ENCODE data around the gene EYS.

Gene EYS

DNA sequence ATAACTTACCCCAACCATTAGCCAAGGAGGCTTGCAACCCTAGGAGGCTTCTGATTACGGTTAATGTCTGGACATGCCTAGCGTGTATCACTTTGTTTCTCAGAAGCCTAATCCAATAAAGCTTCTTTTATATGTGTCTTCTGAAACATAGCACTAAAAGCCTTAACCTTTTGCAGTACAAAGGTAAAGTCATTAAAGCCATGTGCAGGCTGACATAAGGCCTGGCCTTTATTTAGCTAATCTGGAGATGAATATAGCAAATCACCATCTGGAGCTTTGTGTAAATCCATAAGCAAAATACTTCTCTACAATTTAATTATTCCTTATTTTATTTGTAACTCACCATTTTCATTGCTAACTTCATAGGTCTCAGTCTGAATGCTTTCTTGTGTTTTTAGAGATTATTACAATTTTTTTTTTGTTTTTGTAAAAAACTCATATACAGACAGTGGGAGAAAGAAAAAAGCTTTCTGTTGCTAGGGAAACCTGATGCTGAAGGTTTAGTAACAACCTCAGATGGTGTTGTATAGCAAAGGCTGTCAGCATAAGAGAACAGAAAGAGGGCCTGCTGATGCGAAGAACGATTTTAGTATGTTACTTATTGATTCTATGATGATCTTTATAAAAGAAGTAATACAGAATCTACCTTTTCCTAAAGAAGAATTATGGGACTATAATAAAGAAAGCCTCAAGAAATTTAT lies at the start of gene EYS:
Gene EYS, minus strand, starts transcription at position 101 of the 701 bp plus-strand sequence. CDS start 211,816 bp downstream, outside the sequence.
- FAIRE-seq = no peak

DNA sequence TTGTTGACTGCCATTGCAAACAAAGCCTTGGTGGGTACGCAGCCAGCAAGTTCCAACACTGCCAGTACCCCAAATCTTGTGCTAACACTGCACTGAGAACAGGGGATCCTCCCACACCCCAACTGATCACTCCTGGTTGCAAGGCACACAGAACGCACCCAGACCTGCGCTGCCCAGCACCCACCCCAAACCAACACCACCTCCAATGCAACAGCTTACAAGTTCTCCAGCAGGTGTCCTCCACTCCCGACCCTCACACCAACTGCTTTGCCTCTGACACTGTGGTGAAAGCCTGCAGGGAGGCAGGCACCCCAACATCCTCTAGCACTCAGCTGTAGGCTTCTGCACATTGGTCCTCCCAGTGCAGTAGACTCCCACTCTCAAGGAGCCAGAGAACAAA lies 39.3 kb upstream of the EYS start:
- FAIRE-seq = no peak

DNA sequence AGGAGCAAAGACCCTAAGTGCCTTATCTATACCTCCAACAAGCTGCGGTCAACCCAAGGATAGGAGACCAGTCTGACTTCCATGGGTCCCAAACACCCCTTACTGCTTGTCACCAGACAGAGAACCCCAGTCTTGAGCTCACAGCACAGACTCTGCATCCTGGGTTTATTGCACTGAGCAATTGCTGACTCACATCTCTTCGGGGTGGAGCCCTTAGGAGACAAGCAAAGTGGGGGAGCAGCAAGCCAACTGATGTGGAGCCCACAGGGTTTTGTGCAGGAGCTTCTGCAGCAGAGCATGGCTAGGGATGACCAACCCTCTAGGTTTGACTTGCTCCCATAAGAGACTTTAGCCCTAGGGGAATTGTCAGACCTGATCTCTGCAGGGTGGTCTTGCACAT lies 38.6 kb upstream of the EYS start:
- no peak for FAIRE-seq

DNA sequence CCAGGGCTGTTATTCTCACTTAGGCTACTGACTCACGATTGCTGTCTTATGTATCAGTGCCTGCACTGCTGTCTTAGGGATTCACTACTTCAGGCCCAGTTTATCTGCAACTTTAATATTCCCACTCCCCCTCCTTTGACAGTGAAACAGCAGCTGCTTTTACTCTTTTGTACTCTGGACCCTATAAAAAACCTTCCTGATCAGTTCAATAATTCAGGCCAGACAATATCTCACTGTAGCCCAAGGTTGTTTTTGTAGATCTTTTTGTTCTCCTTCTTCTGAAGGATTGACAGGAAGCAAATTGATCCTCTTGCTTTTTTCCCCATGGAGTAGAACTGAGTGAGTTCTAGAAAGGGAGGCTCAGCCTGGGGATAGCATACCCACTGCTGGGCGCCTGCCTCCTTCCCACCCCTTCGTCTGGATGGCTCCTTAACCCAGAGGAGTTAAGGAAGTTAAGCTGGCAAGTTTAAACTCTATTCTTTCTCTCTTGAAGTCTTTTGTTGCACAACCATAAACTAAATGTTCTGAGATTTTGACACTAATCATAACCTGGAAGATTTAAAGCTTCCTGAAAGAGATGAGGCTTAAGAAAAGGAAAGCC lies 22.0 kb upstream of the EYS start:
- no peak for FAIRE-seq

DNA sequence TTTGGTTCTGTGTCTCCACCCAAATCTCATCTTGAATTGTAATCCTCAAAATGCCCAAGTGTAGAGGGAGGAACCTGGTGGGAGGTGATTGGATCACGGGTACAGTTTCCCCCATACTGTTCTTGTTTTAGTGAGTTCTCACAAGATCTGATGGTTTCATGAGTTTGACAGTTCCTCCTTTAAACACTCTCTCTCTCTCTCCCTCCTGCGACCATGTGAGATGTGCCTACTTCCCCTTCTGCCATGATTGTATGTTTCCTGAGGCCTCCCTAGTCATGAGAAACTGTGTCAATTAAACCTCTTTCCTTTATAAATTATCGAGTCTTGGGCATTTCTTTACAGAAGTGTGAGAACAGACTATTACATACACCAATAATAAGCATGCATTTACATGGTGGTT lies 12.1 kb upstream of the EYS start:
- no peak for FAIRE-seq

DNA sequence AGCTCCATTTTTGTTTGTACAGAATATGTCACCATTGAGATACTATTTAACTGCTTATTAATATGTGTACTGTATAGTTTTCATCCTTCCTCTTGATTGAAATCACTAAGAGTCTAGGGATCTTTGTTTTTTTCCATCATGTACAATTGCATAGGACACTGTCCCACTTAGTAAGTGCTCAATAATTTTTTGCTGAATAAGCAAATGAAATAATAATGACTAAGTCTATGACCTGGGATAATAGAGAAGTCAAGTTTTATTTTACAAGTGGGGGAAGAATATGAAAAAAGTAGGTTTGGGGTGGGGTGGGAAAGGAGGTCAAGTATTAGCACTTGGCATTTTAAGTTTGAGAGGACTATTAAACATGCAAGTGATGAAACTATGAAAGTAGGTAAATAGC lies 4.5 kb upstream of the EYS start:
- FAIRE-seq = no peak

DNA sequence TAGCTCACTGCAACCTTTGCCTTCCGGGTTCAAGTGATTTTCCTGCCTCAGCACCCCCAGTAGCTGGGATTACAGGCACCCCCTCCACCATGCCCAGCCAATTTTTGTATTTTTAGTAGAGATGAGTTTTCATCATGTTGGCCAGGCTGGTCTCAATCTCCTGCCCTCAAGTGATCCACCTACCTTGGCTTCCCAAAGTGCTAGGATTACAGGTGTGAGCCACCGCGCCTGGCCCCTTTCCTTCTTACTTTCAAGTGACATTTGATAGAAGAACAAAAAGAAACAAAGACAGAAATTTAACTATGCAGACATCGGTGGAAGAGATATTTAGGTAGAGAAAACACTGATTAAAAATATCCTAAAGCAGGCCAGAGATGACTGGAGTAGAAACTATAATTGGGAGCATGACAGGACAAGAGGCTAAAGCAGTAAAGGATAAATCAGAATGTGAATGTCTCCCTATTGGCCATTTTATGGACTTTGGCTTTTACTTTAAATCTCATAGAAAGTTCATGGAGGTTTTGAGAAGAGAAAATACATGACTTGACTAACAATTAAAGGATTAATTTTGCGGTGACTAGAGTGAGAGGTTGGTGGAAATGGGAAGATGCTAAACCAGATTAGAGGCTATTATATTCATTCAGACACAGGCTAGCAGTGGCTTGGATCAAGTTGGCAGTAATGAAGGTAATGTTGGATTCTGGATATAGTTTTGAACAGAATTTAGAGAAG lies 2.2 kb upstream of the EYS start:
- FAIRE-seq = no peak

DNA sequence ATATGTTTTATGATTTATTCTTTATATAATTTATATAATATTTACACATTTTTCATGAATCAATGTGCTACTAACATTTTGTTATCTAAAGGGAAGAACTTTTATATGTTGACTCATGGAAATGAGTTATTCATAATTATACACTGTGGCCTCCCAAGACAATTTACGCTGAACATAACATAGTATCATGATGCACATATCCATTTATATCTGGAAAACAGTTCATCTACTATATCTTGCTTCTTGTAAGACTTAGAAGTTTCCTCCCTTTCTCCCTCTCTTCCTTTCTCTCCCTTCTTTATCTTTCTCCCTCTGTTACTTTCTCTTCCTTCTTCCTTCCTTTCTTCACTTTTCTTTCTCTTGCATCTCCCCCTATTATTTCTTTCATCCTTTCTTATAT lies 1.1 kb upstream of the EYS start:
- FAIRE-seq = no peak

DNA sequence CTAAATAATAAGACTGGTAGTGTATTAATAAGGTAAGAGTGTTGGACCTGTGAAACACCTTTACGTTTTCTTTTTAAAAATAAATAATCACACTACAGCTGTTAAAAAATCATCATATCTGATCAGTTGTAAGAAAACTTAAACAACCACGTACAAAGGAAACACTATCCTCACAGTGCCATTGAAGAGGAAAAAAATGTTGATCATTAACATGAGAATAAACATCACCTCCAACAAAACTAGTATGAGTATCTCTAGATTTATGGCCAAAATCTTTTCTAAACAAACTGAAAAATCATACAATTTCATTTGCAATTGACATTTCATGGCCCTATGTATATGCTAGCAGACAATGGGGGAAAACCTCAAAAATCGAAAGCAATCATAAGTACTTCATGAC lies 590 bp downstream of the EYS start:
- FAIRE-seq = no peak

DNA sequence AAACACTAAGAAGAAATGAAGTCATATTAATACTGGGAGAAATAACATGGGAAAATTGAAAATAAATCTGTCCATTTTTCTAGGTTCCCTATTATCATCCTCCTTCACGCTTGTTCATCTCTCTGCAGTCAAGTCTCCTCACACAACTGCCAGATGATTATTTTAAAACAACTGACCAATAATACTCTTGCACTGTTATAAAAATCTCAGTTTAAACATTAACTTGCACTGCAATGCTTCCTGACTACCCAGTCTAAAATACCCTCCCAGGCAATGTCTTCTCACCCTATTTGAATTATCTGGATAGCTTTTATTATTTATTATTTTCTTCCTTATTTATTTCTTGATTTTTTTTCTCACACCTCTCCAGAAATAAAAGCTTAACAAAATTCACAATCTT lies 5.7 kb downstream of the EYS start:
- FAIRE-seq = no peak

DNA sequence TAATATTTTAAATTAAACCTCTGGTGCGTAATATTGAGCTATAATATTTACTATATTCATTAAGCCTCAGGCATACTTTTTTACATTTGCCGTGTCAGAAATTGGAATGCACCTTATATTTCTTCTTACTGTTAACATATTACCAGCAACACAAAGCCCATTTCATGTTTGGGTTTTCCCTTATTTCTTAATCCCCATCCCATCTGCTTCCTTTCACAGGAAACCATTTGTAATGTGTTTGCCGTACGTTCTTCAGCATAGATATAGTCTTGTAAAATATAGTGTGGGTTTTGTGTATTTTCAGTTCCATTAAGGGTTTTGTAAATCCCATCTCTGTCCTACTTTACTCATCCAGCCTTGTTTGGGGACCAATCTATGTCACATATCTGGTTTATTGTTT lies 6.5 kb downstream of the EYS start:
- FAIRE-seq = no peak

DNA sequence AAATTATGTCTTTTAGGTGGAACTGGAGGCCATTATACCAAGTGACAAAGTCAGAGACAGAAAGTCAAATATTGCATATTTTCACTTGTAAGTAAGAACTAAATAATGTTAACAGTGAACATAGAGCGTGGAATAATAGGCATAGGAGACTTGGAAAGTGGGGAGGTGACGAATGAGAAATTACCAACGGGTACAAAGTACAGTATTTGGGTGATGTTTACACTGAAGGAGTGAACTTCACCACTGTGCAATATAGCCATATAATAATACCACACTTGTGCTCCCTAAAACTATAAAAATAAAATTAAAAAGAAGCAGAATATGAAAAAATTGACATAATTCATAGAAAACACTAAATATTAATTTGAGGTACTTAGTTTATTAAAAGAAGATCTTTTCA lies 14.9 kb downstream of the EYS start:
- FAIRE-seq = no peak

DNA sequence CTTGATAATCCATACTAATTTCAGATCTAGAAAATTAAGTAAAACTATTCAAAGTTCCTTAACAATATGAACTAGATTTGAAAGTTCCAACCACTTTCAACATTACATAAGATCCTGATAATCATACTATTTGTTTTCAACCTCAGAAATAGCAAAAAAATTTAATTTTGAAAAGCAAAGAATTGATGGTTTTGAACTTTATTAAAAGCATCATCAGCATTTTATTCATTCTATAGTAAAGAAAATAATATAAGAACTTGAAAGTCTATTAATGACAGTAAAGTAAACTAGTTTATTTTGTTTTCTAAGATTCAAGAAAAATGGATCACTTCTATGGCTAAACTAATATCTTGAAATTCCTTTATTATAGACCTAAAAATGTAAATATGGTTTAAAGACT lies 26.8 kb downstream of the EYS start:
- no peak for FAIRE-seq

DNA sequence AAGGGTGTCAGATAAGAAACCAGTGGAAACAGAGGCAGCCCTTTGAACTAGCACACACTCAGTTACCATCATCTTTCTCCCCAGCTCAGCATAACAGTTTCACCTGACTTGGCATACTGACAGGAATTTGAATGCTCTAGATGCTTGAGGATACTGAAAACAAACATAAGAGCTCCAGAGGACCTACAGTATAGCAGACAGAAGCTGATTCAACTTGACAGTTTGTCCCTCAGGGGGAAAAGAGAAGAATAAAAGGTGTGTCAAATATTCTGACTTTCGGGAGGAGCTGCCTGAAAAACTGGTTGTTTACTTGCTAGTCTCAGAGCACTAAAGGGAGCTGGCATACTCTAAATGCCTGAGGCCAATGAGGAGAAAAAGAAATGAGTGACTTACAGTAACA lies 35.1 kb downstream of the EYS start:
- FAIRE-seq = no peak

DNA sequence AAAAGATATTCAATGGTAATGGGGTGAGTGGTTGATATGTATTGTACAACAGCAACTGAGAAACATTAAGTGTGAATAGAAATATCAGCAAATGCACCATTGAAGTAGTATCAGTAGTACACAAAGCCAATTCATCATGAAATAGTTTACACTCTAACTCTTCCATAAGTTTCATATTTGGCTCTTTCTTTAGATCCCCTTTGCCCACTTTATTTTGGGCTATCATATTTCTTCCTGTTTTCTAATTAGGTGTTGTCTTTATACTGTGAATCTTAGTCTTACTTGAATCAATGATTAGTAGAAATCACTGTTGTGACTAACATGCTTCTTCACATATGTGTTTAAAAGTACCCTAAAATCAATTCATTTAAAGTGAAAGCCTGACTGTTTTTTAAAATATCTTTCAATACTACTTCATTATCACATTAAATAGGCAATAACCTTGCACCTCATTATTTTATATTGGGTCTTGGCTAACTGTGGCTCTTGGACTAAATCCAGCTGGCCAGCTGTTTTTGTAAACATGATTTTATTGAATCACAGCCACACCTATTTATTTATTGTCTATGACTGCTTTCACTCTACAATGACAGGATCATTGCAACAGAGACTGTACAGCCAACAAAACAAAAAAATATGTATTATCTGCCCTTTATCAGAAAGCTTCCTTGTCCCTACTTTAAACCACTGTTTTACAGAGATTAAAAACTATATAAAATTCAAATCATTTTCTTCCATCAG lies 38.9 kb downstream of the EYS start:
- no peak for FAIRE-seq

DNA sequence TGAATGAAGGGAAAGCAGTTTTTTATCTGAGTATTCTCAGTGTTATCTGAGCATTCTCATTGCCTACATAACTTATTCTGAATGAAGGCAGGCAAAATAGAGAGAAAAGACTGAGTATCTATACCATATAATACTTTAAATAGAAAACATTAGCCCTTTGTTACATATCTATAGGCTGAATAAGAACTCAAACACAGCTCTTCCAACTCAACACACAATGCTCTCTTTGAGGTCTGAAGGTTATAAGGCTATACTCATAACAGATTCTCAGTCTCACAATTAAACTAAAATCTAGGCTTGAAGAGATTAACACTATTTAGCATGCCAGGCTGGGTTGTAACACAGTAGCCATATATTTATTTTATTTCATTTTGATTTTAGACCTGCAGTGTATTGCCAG lies 56.9 kb downstream of the EYS start:
- FAIRE-seq = no peak

DNA sequence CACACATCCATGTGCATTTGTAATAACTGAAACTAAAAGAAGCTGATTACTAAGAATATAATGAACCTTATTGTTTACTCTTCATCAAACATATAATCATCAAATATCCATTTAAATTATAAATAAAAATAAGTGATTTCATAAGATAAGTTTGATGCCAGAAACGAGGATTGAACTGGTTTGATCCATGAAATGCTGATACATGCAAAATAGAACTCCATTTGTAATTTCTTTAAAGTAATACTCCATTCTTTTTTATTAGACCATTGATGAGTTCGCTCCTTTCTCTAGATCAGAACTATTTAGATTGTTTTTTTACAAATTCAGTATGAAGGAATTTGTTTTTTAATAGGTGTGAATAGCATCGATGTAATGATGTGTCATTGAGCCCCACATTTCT lies 57.6 kb downstream of the EYS start:
- FAIRE-seq = no peak

DNA sequence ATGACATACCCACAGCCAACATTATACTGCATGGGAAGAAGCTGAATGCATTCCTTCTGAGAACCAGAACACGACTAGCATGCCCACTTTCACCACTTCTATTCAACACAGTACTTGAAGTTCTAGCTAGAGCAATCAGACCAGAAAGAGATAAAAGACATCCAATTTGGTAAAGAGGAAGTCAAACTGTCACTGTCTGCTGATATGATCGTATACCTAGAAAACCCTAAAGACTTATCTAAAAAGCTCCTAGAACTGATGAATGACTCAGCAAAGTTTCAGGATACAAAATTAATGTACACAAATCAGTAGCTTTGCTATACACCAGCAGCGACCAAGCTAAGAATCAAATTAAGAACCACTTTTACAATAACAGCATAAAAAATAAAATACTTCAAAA lies 60.5 kb downstream of the EYS start:
- no peak for FAIRE-seq

DNA sequence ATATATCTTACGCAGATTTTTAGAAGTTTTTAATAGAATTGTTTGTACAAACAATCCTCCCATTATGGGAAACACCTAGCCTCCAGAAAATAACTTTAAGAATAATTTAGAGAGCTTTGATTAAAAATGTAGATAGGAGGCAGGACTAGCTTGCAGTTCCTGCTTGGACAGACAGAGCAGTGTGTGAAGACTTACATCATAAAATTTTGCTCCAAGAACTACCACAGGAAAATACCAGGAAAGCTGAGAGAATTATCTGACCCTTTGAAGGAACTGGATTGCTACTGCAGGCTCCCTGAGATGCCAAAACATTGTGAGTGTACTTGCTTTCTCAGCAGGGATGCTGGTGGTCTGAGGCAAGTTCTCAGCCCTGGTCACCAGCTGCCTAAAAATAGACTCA lies 64.2 kb downstream of the EYS start:
- FAIRE-seq = no peak

DNA sequence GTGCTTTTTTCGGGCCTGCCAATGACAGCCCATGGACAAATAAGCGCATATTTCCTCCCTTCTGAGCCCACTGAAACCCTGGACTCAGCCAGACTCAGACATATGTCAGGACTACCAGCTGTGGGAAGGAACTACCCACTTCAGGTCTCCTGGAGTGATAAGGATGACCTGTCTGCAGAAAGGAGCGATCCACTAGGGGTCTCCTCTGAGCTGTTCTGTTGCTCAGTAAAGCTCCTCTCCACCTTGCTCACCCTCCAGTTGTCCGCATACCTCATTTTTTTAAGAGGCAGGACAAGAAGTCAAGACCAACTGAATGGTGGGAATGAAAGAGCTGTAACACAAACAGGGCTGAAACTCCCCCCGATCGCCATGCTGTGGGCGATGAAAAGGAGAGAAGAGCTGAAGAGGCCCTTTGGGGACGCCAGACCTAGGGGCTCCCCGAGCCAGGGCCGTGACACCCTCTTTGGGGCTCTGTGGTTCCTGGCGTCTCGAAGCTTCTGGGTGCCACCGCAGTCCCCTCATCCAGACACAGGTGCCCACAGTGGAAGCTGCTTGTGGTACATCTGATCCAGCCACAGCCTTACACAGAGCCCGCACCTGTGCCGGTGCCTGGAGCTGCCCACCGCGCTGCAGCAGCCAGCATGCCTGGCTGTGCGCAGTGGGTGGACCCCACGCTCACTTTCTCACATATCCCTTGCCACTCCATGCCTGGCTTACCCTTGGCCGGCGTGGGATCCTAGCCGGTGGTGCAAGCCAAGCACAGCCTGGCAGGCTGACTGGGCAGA lies 68.8 kb downstream of the EYS start:
- FAIRE-seq = no peak

DNA sequence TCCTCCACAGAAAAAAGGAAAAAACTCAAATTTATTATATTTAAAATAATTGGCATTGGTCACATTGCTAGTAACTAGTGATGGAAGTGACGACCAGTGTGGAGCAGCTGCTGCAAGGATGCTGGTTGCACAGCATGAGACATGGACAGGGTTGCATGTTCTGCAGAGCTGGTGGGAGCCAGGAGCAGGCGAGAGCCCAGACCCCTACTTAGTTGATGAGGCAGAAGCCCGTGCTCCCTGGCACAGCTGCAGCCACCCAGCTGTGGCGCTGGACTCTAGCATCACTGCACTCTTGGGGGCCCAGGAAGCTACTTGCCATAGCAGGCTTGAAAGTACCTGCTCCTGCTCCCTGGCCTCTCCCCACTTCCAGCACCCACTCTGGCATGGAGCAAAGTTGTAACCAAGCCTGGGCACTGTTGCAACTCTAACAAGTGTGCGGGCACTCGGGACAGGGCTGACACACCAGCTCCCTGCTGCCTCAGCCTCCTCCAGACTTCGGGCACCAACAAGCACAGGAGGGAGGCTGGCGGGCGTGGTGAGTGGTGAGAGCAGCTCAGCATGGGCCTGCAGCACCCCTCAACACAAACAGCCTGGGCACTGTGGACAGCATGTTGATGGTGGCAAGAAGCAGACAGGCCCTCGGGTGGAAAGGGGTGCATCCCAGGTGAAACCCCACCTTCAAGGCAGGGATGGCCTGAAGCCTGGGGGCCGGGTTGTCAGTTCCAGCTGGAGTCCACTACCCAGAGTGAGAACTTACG lies 69.6 kb downstream of the EYS start:
- no peak for FAIRE-seq

DNA sequence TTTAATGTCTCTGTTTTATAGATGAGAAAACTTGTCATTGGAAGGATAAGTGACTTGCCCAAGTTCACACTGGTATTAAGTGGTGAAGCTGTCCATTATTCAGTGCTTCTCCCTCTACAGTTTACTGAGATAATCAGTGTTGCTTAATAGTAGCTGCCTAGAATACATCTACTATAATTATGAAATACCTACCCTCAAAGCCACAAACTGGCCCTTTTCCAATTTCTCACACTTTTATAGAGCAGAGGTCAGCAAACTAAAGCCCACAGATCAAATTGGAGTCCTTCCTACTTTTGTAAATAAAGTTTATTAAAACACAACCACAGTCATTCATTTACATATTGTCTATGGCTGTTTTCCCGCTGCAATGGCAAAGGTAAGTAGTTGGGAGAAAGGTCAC lies 73.5 kb downstream of the EYS start:
- FAIRE-seq = no peak
